IPS-18c (cell line): ENCODE results near the gene CBX7.

ENCODE experiments used
- H3K4me3 ChIP-seq: 2 replicates; pipeline ENCODE4 v1.7.0; 2013; ENCODE audit warnings: low read depth, mild to moderate bottlenecking, low read length, moderate library complexity; ENCODE audit not compliant: insufficient read depth
- H3K9me3 ChIP-seq: one replicate; pipeline ENCODE4 v1.6.1; 2013; ENCODE audit warnings: mild to moderate bottlenecking, low read length, moderate library complexity; ENCODE audit not compliant: control insufficient read depth, insufficient read depth

The CBX7 gene

DNA sequence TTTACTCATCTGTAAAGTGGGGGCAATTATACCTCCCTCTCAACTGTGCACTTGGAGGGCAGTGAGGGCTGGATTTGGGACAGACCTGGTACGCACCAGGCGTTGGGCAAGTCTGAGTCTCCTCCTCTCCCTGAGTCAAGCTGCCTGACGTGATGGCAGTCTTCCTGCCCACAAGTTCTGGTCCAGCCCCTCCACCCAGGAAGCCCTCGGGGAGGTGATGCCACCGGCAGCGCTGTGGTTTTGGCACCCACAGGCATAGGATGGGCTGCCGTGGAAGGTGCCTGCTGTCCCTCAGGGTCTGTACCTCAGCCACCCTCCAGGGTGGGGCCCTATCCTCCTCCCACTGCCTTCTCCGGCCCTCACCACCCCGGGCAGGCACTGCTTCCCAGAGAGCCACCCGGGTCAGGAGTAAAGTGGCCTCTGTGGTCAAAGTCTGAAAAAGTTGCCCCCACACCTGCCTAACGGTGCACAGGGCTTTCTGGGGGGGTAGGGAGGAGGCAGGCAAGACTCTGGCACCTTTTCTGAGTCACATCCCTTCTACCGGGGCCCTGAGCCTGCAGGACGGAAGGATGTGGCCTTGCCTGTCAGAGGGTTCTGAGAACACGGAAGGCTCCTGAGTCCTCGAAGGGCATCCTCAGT lies 61.9 kb downstream of the CBX7 start:
- Histone ChIP-seq H3K4me3 (no peak overlapping the region), H3K9me3 (no peaks in the 10 kb centered on the region)

DNA sequence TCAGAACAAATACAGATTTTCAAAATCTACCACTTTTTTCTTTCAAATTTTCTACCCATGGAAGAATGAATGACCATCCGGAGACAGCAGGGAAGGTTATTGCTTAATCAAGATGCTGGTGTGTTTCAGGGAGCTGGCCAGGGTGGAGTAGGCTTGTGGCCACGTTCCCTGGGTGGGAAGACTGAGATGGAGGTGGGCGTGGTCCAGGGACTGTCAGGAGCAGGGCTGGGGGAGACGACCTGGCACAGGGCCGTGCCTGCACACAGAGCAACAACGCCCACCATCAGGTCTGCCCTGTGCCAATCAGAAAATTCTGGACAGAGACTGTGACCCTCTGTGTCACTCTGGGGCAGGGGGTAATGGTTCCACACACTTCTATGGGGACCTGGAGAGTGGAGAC lies 62.6 kb downstream of the CBX7 start:
- Histone ChIP-seq H3K9me3 (no peaks in the 10 kb centered on the region), H3K4me3 (no peak overlapping the region)

DNA sequence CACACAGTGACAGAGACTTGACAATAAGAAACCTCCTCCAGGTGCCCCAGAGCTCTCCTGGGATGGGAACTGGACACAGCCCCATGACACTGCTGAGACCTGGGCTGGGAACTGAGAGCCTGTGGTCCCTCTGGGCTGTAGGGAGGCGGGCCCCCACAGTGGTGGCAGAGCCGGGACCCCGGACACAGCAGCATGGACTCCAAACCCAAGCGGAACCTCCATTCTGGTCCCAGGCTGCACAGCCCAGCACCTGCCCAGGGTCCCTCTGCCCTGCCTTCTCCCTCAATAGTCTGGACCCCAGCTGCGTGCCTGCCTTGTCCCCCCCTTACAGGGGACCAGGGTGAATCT lies 63.8 kb downstream of the CBX7 start:
- Histone ChIP-seq H3K9me3 (no peaks in the 10 kb centered on the region), H3K4me3 (no peak overlapping the region)

DNA sequence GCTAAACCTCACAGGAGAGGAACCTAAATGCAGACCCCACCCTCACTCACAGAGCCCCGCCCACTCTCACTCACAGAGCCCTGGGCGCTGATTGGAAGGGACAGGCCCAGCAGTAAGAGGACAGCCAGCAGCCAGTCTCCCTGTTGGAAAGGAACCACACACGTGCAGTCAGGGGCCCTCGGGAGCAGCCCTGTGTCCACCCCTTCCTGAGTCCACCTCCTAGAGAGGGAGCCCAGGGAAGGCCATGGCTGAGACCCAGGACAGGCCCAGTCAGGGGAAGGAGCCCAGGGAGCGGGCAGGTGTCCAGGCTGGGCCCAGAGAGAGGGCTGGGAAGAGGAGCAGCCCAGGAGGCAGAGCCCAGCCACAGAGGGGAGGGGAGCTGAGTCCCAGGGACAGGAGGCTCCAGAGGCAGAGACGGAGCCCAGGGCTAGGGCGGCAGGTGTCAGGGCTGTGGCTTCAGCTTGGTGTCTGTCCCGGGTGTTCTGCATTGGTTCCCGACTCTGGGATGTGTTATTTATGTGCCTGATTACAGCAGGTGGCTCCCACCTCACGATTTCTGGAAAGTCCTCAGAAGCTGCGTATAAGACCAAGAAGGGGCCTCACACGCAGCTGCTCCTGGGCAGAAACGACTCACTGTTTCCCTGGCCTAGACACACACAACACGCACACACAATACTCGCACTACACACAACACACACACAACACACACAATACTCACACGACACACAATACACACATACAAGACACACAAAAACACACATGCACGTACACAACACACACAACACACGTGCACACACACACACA lies 64.4 kb downstream of the CBX7 start:
- no peak overlapping the region for H3K4me3 ChIP-seq
- H3K9me3 ChIP-seq, result no peaks in the 10 kb centered on the region

GRCh38 chr22:39087098-39087497 lies 65.4 kb downstream of the CBX7 start:
- no peaks in the 10 kb centered on the region for H3K9me3 ChIP-seq
- H3K4me3 ChIP-seq, result no peak overlapping the region

- Histone ChIP-seq H3K4me3 (no peak overlapping the region), H3K9me3 (no peaks in the 10 kb centered on the region)
These were observed 67.8 kb downstream of the CBX7 start for GRCh38 chr22:39084666-39085065.

GRCh38 chr22:39083212-39084165 lies 69.0 kb downstream of the CBX7 start:
- Histone ChIP-seq H3K4me3 (no peak overlapping the region), H3K9me3 (no peaks in the 10 kb centered on the region)

DNA sequence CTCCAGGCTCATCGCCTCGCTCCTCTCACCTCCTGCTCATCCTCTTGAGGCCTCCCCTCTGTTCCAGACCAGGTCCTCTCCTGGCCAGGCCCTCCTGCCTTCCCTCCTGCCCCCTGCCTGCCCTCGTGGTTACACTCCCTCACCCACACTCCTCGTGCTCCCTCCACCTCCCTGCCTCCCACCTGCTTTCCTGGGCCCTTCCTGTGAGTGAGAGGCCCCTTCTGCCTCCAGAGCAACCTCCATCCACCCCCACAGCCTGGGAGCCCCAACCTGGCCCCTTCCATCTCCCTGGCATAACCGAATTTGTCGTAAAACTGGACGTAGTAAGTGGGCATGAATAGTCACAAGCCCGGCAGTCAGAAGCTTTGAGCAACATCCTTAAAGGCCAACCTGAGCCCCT lies 70.9 kb downstream of the CBX7 start:
- Histone ChIP-seq H3K9me3 (no peaks in the 10 kb centered on the region), H3K4me3 (no peak overlapping the region)

GRCh38 chr22:39081016-39081415 lies 71.5 kb downstream of the CBX7 start:
- no peak overlapping the region for H3K4me3 ChIP-seq
- no peaks in the 10 kb centered on the region for H3K9me3 ChIP-seq
